Mucosa of rectum (tissue), 2 donors: ENCODE data around the gene HS3ST3A1.

ENCODE experiments used
- H3K27ac ChIP-seq, 2 donors: one replicate each; pipeline ENCODE4 v1.7.0; 2013; ENCODE audit warnings: inconsistent platforms in 2 of 2, low read depth in 2 of 2, low read length in 2 of 2
- H3K27me3 ChIP-seq, 2 donors: one replicate each; pipeline ENCODE4 v1.7.0; 2013; ENCODE audit warnings: low read length in 2 of 2; ENCODE audit not compliant: control insufficient read depth in 2 of 2, insufficient read depth in 2 of 2
- H3K36me3 ChIP-seq, 2 donors: one replicate each; pipeline ENCODE4 v1.7.0; 2013; ENCODE audit warnings: low read length in 2 of 2; ENCODE audit not compliant: control insufficient read depth in 2 of 2, insufficient read depth in 2 of 2
- H3K4me1 ChIP-seq, 2 donors: one replicate each; pipeline ENCODE4 v1.7.0; 2013; ENCODE audit warnings: low read length in 2 of 2, mild to moderate bottlenecking in 1 of 2; ENCODE audit not compliant: control insufficient read depth in 2 of 2, insufficient read depth in 2 of 2
- H3K4me3 ChIP-seq, 2 donors: one replicate each; pipeline ENCODE4 v1.7.0; 2013; ENCODE audit warnings: low read length in 2 of 2
- H3K9ac ChIP-seq, 2 donors: one replicate each; pipeline ENCODE4 v1.7.0; 2013; ENCODE audit warnings: low read length in 2 of 2, low read depth in 1 of 2, mild to moderate bottlenecking in 1 of 2
- H3K9me3 ChIP-seq, 2 donors: one replicate each; pipeline ENCODE4 v1.7.0; 2013; ENCODE audit warnings: low read length in 2 of 2; ENCODE audit not compliant: control insufficient read depth in 2 of 2
- donor health status: healthy.
- donor health status: Normal muscosa, but diverticular disease.

HS3ST3A1 gene

GRCh38 chr17:13522749-13523148 is 79.0 kb downstream of the HS3ST3A1 start:
- Histone ChIP-seq H3K4me3 (no peak overlapping the region), H3K27me3 (no peaks in the 10 kb centered on the region), H3K36me3 (no peaks in the 10 kb centered on the region), H3K27ac (no peak overlapping the region), H3K9ac (no peak overlapping the region), H3K9me3 (no peaks in the 10 kb centered on the region), H3K4me1 (no peaks in the 10 kb centered on the region)

DNA sequence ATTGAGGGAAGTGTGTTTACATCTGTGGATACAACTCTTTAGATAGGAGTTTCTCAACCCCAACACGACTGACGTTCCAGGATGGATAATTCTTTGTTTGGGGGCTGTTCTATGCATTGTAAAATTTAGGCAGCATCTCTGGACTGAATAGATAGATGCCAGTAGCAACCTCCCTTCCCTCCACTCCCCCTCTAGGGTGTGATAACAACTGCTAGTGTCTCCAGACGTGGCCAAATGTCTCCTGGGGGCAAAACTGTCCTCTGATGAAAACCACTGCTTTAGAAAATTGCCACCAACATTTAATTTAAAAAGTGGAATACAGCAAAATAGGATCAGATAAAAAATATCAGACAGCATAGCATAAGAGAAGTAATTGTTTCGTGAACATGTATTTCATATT is 79.9 kb downstream of the HS3ST3A1 start:
- Histone ChIP-seq H3K9me3 (no peaks in the 10 kb centered on the region), H3K27me3 (no peaks in the 10 kb centered on the region), H3K27ac (no peak overlapping the region), H3K4me3 (no peak overlapping the region), H3K4me1 (no peaks in the 10 kb centered on the region), H3K36me3 (no peaks in the 10 kb centered on the region), H3K9ac (no peak overlapping the region)

GRCh38 chr17:13520899-13521572 is 80.7 kb downstream of the HS3ST3A1 start:
- no peak overlapping the region for H3K27ac ChIP-seq
- H3K27me3 ChIP-seq, result no peaks in the 10 kb centered on the region
- H3K36me3 ChIP-seq, result no peaks in the 10 kb centered on the region
- H3K9ac ChIP-seq, result no peak overlapping the region
- no peak overlapping the region for H3K4me3 ChIP-seq
- no peaks in the 10 kb centered on the region for H3K9me3 ChIP-seq
- no peaks in the 10 kb centered on the region for H3K4me1 ChIP-seq

DNA sequence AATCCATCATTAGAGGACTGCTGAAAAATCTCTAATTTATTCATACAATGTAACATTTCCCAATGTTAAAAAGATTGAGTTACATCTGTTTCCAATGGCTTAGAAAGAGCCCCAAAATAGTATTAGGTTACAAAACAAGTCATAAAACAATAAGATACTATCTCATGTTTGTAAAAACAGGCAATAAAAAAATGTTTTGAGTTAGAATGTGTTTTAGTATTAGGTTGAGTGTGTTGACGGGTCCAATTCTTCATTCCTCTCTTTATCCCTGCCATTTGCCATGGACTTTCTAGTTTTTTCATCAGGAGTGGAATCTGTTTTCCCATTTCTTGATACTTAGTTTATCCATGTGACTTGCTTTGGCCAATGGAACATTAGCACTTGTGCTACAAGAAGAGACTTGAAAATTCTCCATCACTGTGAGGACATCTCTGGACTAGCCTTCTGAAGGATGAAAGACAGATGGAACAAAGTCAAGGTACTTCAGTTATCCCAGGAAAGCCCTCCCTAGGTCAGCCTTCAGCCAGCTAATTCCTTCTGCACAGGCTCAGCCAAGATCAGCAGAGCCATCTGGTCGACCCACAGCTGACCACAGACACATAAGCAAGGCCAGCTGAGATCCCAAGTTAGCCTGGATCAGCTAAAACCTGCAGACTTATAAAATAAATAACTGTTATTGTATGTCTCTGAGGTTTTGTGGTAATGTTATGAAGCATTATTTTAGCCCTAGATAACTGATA is 83.3 kb downstream of the HS3ST3A1 start:
- Histone ChIP-seq H3K4me3 (no peak overlapping the region), H3K4me1 (no peaks in the 10 kb centered on the region), H3K9me3 (no peaks in the 10 kb centered on the region), H3K27ac (no peak overlapping the region), H3K36me3 (no peaks in the 10 kb centered on the region), H3K27me3 (no peaks in the 10 kb centered on the region), H3K9ac (no peak overlapping the region)

DNA sequence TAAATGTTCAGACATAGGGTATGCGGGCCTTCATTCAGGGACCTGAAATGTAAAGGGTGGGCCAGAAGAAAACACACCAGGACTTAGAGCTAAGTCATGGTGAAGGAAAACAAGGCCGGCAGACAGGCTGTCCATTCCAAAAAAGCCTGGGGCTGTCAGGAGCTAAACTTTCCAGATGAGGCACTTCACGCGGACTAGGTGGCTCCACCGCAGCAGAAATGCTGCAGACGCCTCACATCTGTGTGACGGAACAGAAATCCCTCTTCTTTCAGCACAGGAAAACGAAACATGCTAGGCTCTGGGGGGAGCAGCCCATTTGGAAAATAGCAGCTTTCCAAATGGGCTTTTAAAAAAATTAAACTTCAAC is 88.7 kb downstream of the HS3ST3A1 start:
- H3K36me3 ChIP-seq, result no peaks in the 10 kb centered on the region
- H3K9ac ChIP-seq, result no peak overlapping the region
- H3K4me3 ChIP-seq, result no peak overlapping the region
- H3K4me1 ChIP-seq, result no peaks in the 10 kb centered on the region
- no peaks in the 10 kb centered on the region for H3K27me3 ChIP-seq
- H3K9me3 ChIP-seq, result no peaks in the 10 kb centered on the region
- no peak overlapping the region for H3K27ac ChIP-seq

GRCh38 chr17:13510062-13510461 is 91.7 kb downstream of the HS3ST3A1 start:
- H3K9ac ChIP-seq, result no peak overlapping the region
- H3K4me1 ChIP-seq, result no peaks in the 10 kb centered on the region
- H3K27me3 ChIP-seq, result no peaks in the 10 kb centered on the region
- H3K36me3 ChIP-seq, result no peaks in the 10 kb centered on the region
- H3K9me3 ChIP-seq, result no peaks in the 10 kb centered on the region
- H3K4me3 ChIP-seq, result no peak overlapping the region
- no peak overlapping the region for H3K27ac ChIP-seq

- Histone ChIP-seq H3K36me3 (no peaks in the 10 kb centered on the region), H3K4me1 (no peaks in the 10 kb centered on the region), H3K27me3 (no peaks in the 10 kb centered on the region), H3K4me3 (no peak overlapping the region), H3K9me3 (no peaks in the 10 kb centered on the region), H3K9ac (no peak overlapping the region), H3K27ac (no peak overlapping the region)
Measured at GRCh38 chr17:13509527-13509926, 92.2 kb downstream of the HS3ST3A1 start.

GRCh38 chr17:13508896-13509295 is 92.8 kb downstream of the HS3ST3A1 start:
- Histone ChIP-seq H3K4me1 (no peaks in the 10 kb centered on the region), H3K27me3 (no peaks in the 10 kb centered on the region), H3K36me3 (no peaks in the 10 kb centered on the region), H3K4me3 (no peak overlapping the region), H3K9ac (no peak overlapping the region), H3K27ac (no peak overlapping the region), H3K9me3 (no peaks in the 10 kb centered on the region)

- Histone ChIP-seq H3K9ac (no peak overlapping the region), H3K27ac (no peak overlapping the region), H3K4me1 (no peaks in the 10 kb centered on the region), H3K9me3 (no peaks in the 10 kb centered on the region), H3K27me3 (no peaks in the 10 kb centered on the region), H3K4me3 (no peak overlapping the region), H3K36me3 (no peaks in the 10 kb centered on the region)
Measured at GRCh38 chr17:13503526-13503925, 98.2 kb downstream of the HS3ST3A1 start.

GRCh38 chr17:13502263-13502662 is 99.5 kb downstream of the HS3ST3A1 start:
- H3K27me3 ChIP-seq, result no peaks in the 10 kb centered on the region
- no peaks in the 10 kb centered on the region for H3K36me3 ChIP-seq
- no peaks in the 10 kb centered on the region for H3K4me1 ChIP-seq
- no peak overlapping the region for H3K9ac ChIP-seq
- H3K27ac ChIP-seq, result no peak overlapping the region
- H3K4me3 ChIP-seq, result no peak overlapping the region
- H3K9me3 ChIP-seq, result no peaks in the 10 kb centered on the region
